Astrocyte (in vitro differentiated cells and primary cell): ENCODE results near the gene KIRREL3.

Source experiments
- EZH2 ChIP-seq: IDR thresholded peaks from 2 replicates; pipeline ENCODE4 v1.6.1; 2012; ENCODE audit warnings: mild to moderate bottlenecking, low read length, inconsistent platforms; ENCODE audit not compliant: insufficient read depth
- TF ChIP-seq, protein P1 (sequence below): IDR thresholded peaks from 2 replicates; pipeline ENCODE4 v1.5.1; 2011; ENCODE audit warnings: low read depth, mild to moderate bottlenecking, inconsistent platforms, low read length, moderate library complexity; ENCODE audit not compliant: insufficient read depth

DNA sequence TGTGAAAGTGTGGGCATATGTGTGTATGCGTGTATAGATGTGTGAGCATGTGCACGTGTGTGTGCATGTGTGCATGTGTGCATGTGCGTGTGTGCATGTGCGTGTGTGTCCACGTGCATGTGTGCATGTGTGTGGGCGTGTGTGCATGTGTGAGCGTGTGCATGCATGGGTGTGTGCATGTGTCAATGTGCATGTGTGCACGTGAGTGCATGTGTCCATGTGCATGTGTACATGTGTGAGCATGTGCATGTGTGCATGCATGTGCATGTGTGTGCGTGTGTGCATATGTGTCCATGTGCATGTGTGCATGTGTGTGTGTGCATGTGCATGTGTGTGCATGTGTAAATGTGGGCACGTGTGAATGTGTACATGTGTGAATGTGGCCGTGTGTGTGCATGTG lies 549.8 kb downstream of the KIRREL3 start:
- TF ChIP-seq, protein P1, sequence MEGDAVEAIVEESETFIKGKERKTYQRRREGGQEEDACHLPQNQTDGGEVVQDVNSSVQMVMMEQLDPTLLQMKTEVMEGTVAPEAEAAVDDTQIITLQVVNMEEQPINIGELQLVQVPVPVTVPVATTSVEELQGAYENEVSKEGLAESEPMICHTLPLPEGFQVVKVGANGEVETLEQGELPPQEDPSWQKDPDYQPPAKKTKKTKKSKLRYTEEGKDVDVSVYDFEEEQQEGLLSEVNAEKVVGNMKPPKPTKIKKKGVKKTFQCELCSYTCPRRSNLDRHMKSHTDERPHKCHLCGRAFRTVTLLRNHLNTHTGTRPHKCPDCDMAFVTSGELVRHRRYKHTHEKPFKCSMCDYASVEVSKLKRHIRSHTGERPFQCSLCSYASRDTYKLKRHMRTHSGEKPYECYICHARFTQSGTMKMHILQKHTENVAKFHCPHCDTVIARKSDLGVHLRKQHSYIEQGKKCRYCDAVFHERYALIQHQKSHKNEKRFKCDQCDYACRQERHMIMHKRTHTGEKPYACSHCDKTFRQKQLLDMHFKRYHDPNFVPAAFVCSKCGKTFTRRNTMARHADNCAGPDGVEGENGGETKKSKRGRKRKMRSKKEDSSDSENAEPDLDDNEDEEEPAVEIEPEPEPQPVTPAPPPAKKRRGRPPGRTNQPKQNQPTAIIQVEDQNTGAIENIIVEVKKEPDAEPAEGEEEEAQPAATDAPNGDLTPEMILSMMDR = no peak
- TF ChIP-seq EZH2 = no peak
